ENCODE measurements around the gene GOLPH3L.

DNA sequence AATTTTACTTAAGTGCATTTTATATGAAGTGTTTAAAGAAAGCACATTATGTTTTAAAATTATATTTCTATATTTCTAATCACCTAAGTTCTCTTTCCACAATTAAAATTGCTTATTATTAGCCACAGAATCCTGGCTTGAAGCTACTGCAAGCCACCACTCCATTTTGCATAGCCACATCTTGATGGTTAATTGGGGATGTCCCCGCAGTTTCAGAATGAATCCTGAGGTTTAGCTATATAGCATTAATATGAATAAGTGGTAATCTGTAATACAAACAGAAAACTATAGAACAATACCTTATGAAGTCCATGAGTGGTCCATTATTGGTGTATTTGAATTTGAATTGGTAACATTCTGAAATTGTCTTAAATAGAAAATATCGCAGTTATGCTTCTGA, 11.6 kb upstream of the GOLPH3L start:
- no peak for TF ChIP-seq CTCF (conservative IDR thresholded peaks at IDR 0.05; ENCODE audit: low read depth, low read length)
- TF ChIP-seq EZH2 (IDR thresholded peaks at IDR 0.05; ENCODE audit: low read length, unreplicated experiment): no peak
- TF ChIP-seq EZH2phosphoT487 (IDR thresholded peaks at IDR 0.05; ENCODE audit: borderline replicate concordance, low read length): no peak

All from PC-3 (cell line).